ENCODE measurements around the gene KIF1B.
A peak's percentile ranks its signal among the peaks of the same experiment; 100 is the strongest.

The KIF1B gene

DNA sequence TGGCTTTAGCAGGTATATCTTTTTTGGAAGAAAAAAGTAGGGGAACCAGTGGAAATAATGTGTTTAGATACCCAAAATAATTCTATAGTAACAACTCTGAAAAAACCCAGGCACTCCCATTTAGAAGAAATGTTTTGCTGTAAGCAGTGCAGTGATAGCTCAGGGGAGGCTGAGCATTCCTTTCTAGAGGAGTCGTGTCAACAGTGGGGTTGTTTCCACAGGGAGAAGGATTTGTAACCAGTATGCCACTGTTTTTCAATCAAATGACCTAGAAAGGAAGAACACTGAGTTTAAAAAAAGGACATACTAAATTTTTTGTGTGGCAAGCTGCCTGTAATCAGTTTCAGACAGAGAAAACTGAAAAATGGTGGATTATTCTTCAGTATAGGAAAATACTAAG, 190.9 kb downstream of the KIF1B start:
- peaks cover 23% of the 10 kb centered on the region for H4K20me1 ChIP-seq (ENCODE audit: insufficient read depth, low read length)
- no peak for DNase-seq
- peaks cover 58% of the 10 kb centered on the region for H3K36me3 ChIP-seq (ENCODE audit: insufficient read depth, low read length)

DNA sequence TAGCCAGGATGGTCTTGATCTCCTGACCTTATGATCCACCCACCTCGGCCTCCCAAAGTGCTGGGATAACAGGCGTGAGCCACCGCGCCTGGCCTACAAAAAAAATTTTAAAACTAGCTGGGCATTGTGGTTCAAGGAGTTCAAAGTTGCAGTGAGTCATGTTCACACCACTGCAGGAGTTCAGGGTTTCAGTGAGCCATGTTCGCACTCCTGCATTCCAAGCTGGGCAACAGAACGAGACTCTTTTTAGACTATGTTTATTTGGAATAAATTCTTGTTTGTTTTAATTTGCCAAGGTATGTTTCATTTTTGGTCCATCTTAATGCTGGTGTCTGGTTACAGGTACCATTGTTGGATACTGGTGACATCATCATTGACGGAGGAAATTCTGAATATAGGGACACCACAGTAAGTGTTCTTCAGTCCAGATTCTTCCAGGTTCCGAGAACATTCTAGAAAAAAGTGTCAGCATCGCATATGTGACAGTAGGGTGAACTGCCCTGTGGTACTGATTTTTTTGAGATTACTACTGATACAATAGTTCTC, 192.4 kb downstream of the KIF1B start:
- no peak for DNase-seq
- peaks cover 23% of the 10 kb centered on the region for H4K20me1 ChIP-seq (ENCODE audit: insufficient read depth, low read length)

More for the DNA sequence above, 190.9 kb downstream of the KIF1B start:
- Histone ChIP-seq H3K27me3 (ENCODE audit: insufficient read depth, low read length, poor library complexity) (no peaks in the 10 kb centered on the region), H3K4me2 (ENCODE audit: insufficient read depth, low read length) (peak overlapping the region; percentile 84; the same call in 1 of the 2 replicates), H2AFZ (ENCODE audit: low read depth, low read length) (no peak overlapping the region), H3K27ac (ENCODE audit: low read length) (no peak overlapping the region), H3K4me1 (ENCODE audit: insufficient read depth, low read length) (peaks cover 39% of the 10 kb centered on the region), H3K4me3 (ENCODE audit: low read depth in 1 of 2, low read length in 2 of 2) (no peak overlapping the region), H3K9ac (ENCODE audit: low read depth, low read length) (0 out of 2 replicates have a peak overlapping the region, but pooled peaks have one; percentile 19), H3K9me3 (ENCODE audit: insufficient read depth, low read length, severe bottlenecking) (no peaks in the 10 kb centered on the region), H3K79me2 (ENCODE audit: insufficient read depth, low read length) (peaks cover 32% of the 10 kb centered on the region)
- ATAC-seq (ENCODE audit: insufficient read depth, low read depth), result no peak
- TF ChIP-seq, protein P1, sequence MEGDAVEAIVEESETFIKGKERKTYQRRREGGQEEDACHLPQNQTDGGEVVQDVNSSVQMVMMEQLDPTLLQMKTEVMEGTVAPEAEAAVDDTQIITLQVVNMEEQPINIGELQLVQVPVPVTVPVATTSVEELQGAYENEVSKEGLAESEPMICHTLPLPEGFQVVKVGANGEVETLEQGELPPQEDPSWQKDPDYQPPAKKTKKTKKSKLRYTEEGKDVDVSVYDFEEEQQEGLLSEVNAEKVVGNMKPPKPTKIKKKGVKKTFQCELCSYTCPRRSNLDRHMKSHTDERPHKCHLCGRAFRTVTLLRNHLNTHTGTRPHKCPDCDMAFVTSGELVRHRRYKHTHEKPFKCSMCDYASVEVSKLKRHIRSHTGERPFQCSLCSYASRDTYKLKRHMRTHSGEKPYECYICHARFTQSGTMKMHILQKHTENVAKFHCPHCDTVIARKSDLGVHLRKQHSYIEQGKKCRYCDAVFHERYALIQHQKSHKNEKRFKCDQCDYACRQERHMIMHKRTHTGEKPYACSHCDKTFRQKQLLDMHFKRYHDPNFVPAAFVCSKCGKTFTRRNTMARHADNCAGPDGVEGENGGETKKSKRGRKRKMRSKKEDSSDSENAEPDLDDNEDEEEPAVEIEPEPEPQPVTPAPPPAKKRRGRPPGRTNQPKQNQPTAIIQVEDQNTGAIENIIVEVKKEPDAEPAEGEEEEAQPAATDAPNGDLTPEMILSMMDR (IDR thresholded peaks at IDR 0.05; ENCODE audit: borderline replicate concordance, extremely low read depth, low read length, poor library complexity, severe bottlenecking), result no peak
- no peak for TF ChIP-seq EZH2 (IDR thresholded peaks at IDR 0.05; ENCODE audit: borderline replicate concordance, low read depth, low read length, severe bottlenecking)

DNA sequence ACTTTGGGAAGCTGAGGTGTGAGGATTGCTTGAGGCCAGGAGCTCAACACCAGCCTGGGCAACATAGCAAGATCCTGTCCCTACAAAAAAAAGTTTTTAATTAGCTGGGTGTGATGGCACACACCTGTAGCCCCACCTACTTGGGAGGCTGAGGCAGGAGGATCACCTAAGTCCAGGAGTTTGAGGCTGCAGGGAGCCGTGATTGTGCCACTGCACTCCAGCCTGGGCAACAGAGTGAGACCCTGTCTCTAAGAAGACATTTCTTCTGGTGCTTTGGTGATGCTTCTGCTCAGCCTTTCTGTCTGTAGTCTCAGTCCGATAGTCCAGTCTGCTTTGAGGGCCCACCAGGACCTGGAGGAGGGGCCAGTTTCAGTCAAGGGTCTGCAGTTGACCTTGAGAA, 196.8 kb downstream of the KIF1B start:
- H3K4me3 ChIP-seq (ENCODE audit: low read depth in 1 of 2, low read length in 2 of 2), result no peak overlapping the region
- ATAC-seq (ENCODE audit: insufficient read depth, low read depth) (no peak), DNase-seq (no peak)
- TF ChIP-seq, protein P1 (IDR thresholded peaks at IDR 0.05; ENCODE audit: borderline replicate concordance, extremely low read depth, low read length, poor library complexity, severe bottlenecking), result no peak
- TF ChIP-seq EZH2 (IDR thresholded peaks at IDR 0.05; ENCODE audit: borderline replicate concordance, low read depth, low read length, severe bottlenecking), result no peak
- H3K9ac ChIP-seq (ENCODE audit: low read depth, low read length), result no peak overlapping the region
- H4K20me1 ChIP-seq (ENCODE audit: insufficient read depth, low read length), result peaks cover 3% of the 10 kb centered on the region; the same call in 1 of the 2 replicates
- H3K4me2 ChIP-seq (ENCODE audit: insufficient read depth, low read length), result no peak overlapping the region
- no peaks in the 10 kb centered on the region for H3K27me3 ChIP-seq (ENCODE audit: insufficient read depth, low read length, poor library complexity)
- H3K27ac ChIP-seq (ENCODE audit: low read length), result no peak overlapping the region
- no peaks in the 10 kb centered on the region for H3K4me1 ChIP-seq (ENCODE audit: insufficient read depth, low read length)
- peaks cover 1% of the 10 kb centered on the region for H3K79me2 ChIP-seq (ENCODE audit: insufficient read depth, low read length)
- H3K36me3 ChIP-seq (ENCODE audit: insufficient read depth, low read length), result peaks cover 96% of the 10 kb centered on the region
- H3K9me3 ChIP-seq (ENCODE audit: insufficient read depth, low read length, severe bottlenecking), result no peaks in the 10 kb centered on the region
- H2AFZ ChIP-seq (ENCODE audit: low read depth, low read length), result no peak overlapping the region

More for the DNA sequence above, 192.4 kb downstream of the KIF1B start:
- no peaks in the 10 kb centered on the region for H3K27me3 ChIP-seq (ENCODE audit: insufficient read depth, low read length, poor library complexity)
- peaks cover 74% of the 10 kb centered on the region for H3K36me3 ChIP-seq (ENCODE audit: insufficient read depth, low read length)
- H3K4me1 ChIP-seq (ENCODE audit: insufficient read depth, low read length), result peaks cover 28% of the 10 kb centered on the region
- no peak overlapping the region for H3K4me3 ChIP-seq (ENCODE audit: low read depth in 1 of 2, low read length in 2 of 2)
- no peak for ATAC-seq (ENCODE audit: insufficient read depth, low read depth)
- no peak overlapping the region for H3K9ac ChIP-seq (ENCODE audit: low read depth, low read length)
- H3K9me3 ChIP-seq (ENCODE audit: insufficient read depth, low read length, severe bottlenecking), result no peaks in the 10 kb centered on the region
- no peak overlapping the region for H2AFZ ChIP-seq (ENCODE audit: low read depth, low read length)
- TF ChIP-seq, protein P1 (IDR thresholded peaks at IDR 0.05; ENCODE audit: borderline replicate concordance, extremely low read depth, low read length, poor library complexity, severe bottlenecking), result no peak
- TF ChIP-seq EZH2 (IDR thresholded peaks at IDR 0.05; ENCODE audit: borderline replicate concordance, low read depth, low read length, severe bottlenecking), result no peak
- H3K27ac ChIP-seq (ENCODE audit: low read length), result no peak overlapping the region
- peaks cover 32% of the 10 kb centered on the region for H3K79me2 ChIP-seq (ENCODE audit: insufficient read depth, low read length)
- H3K4me2 ChIP-seq (ENCODE audit: insufficient read depth, low read length), result no peak overlapping the region
